SK-N-MC (cell line): Measurements from ENCODE around the gene CHST3.

ENCODE experiments used
- EZH2 ChIP-seq: fragments of 200-600 bp; sonication (generic); IDR thresholded peaks from one replicate; pipeline ENCODE4 v1.6.1; 2017; ENCODE audit warnings: antibody characterized with exemption
- POLR2AphosphoS5 ChIP-seq: IDR thresholded peaks from 2 replicates; pipeline ENCODE4 v1.6.1; 2012; ENCODE audit warnings: mild to moderate bottlenecking, low read depth, low read length, borderline replicate concordance

DNA sequence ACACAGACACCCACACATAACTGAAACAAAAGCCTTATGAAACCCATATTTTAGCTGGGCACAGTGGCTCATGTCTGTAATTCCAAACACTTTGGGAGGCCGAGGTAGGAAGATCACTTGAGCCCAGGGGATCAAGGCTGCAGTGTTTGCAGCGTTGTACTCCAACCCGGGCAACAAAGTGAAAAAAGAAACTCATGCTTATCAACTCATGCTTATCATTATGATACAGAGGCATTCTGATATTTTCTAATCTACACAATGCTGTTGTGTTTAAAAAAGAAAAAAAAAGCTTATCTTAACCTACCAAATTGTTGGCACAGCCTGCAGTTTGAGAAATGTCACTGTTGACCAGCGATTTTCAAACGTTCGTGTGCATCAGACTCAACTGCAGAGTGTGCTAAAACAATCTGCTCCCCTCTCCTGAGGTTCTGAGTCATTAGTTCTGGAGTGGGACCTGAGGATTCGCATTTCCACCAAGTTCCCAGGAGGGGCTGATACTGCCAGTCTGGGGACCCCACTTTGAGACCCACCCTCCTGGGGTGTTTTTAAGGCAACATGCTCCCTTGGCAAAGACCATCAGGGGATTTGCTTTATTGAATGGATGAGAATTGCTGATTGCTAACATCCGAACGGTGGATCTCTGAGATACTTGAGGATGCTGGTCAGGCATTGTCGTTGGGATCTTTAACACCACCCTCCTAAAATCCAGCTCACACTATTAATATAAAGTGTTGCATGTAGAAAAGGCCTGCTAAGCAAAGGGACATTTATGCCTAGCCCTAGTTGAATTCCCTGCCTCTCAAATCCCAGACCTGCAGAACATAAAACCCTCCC lies 16.2 kb downstream of the CHST3 start:
- TF ChIP-seq EZH2 (no peak), POLR2AphosphoS5 (no peak)
